RCC 7860 (cell line): ENCODE data around the gene CD69.
"Not testable (repeated sequence)": the region's sequence is repeated elsewhere in the genome, so short reads cannot be mapped to it uniquely, and the experiment has no call there.

Experiments used
- DNase-seq: peaks from one replicate; pipeline ENCODE4 v3.0.0-alpha.2; 2015; ENCODE audit warnings: low spot score
- FAIRE-seq: peaks from 2 replicates; lab custom pipeline; 2012; peaks lifted over from hg19 to GRCh38; lab: Jason Lieb, UNC

Gene CD69

GRCh38 chr12:9724023-9724422 lies 36.7 kb downstream of the CD69 start:
- FAIRE-seq (no peak), DNase-seq (no peak)

DNA sequence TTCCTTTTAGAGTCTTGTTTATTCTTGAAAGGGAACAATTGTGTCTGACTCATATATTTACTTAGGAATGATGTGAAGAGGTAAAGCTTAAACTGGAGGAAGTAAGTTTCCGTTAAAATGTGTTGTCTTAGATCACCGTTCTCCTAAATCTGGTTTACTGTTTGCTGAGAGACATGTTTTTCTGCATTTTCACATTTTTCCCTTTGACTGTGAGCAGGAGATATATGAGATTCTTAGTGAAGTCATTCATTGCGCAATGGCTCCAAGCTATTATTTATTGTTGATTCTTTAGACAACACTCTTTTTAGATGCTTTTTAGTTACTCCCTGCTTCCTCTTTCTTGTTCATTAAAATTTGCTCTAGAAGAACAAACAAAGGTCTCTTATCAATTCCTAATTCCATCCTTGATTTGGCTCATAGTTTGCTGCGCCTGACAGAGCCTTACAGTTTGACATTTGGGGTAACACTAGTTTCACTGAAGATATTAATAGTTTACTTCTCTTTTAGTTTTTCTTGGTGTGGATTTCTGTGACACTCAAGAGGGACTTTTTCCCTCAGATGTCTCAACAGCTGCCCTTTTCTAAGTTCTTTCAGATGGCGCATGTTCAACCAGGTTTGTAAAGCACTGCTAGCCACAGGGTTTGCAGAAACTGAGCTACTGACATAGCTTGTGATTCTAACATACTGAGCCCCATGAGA lies 39.2 kb downstream of the CD69 start:
- no peak for FAIRE-seq
- DNase-seq = no peak

GRCh38 chr12:9719790-9720189 lies 40.9 kb downstream of the CD69 start:
- no peak for DNase-seq
- no peak for FAIRE-seq

DNA sequence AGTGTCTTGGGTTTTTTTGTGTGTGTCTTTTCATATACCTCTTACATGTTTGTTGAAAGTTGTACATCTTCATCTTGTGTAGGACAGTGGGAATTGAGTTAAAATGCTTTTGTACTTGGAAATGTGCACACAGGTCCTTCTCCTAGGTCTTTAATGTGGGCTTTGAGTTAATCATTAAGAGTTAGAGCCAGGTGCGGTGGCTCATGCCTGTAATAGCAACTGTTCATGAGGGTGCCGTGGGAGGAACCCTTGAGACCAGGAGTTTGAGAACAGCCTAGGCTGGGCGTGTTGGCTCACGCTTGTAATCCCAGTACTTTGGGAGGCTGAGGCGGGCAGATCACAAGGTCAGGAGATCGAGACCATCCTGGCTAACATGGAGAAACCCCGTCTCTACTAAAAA lies 41.7 kb downstream of the CD69 start:
- no peak for FAIRE-seq

GRCh38 chr12:9717070-9717925 lies 43.4 kb downstream of the CD69 start:
- DNase-seq (no peak), FAIRE-seq (no peak)

More for the DNA sequence above, 41.7 kb downstream of the CD69 start:
- no peak for DNase-seq

- DNase-seq, FAIRE-seq: not testable (repeated sequence)
Observed at GRCh38 chr12:9713032-9713558, 47.6 kb downstream of the CD69 start.

GRCh38 chr12:9711664-9712063 lies 49.0 kb downstream of the CD69 start:
- FAIRE-seq (no peak), DNase-seq (no peak)

GRCh38 chr12:9710584-9711375 lies 49.9 kb downstream of the CD69 start:
- DNase-seq = no peak
- no peak for FAIRE-seq

DNA sequence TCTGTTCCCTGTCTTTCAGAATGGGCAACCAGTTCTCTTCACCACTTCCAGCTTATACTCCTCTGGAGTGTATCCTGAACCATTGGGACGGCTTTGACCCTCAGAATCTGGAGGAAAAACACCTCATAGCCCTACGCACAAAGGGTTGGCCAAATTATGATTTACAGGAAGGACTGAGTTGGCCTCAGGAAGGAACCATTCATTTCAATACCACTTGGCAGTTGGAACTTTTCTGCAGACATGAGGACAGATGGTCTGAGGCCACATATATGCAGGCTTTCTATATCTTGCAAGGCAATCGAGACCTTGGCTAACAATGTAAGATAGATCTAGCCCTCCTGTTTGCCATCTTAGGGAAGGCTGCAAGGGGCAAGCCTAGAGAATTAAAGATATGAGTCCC lies 51.8 kb downstream of the CD69 start:
- DNase-seq (no peak), FAIRE-seq (no peak)

GRCh38 chr12:9707864-9708808 lies 52.6 kb downstream of the CD69 start:
- FAIRE-seq (no peak), DNase-seq (peak; percentile 13)

- FAIRE-seq = no peak
- DNase-seq = no peak
Observed at GRCh38 chr12:9707356-9707755, 53.3 kb downstream of the CD69 start.

DNA sequence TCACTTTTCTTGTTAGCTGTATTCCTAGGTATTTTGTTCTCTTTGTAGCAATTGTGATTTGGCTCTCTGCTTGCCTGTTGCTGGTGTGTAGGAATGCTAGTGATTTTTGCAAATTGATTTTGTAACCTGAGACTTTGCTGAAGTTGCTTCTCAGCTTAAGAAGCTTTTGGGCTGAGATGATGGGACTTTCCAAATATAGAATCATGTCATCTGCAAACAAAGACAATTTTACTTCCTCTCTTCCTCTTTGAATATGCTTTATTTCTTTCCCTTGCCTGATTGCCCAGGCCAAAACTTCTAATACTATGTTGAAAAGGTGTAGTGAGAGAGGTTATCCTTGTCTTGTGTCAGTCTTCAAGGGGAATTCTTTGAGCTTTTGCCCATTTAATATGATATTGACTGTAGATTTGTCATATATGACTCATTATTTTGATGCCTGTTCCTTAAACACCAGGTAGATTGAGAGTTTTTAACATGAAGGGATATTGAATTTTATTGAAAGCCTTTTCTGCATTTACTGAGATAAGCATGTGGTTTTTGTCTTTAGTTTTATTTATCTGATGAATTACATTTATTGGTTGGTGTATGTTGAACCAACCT lies 54.5 kb downstream of the CD69 start:
- FAIRE-seq = no peak

GRCh38 chr12:9704561-9704960 lies 56.1 kb downstream of the CD69 start:
- not testable (repeated sequence) for FAIRE-seq

More for the DNA sequence above, 54.5 kb downstream of the CD69 start:
- no peak for DNase-seq

More at GRCh38 chr12:9704561-9704960, 56.1 kb downstream of the CD69 start:
- not testable (repeated sequence) for DNase-seq
